Stimulated activated naive B cell treated with anti-CD40 and anti-IgM and Interleukin-4, amounts not matched to agents 10 μg/mL and 1 μg/mL and 100 μg/mL, for 72 hours (primary cell): ENCODE data around the gene ABCA1.

Experiments
- ATAC-seq, 2 donors: fragments of 150-1000 bp; cut with Tn5 transposase; replicated peaks; 2 replicates each; pipeline ENCODE4 v1.10.0; 2021; ENCODE audit warnings: moderate library complexity in 1 of 2
- DNase-seq: peaks from one replicate; pipeline ENCODE4 v3.0.0; 2021
- H3K27ac Mint-ChIP-seq: one replicate; pipeline ENCODE4 v1.8.0; 2022; ENCODE audit warnings: mild to moderate bottlenecking, mixed read lengths
- H3K27me3 Mint-ChIP-seq, 2 donors: one replicate each; pipeline ENCODE4 v1.8.0; 2022; ENCODE audit warnings: mixed read lengths in 2 of 2
- H3K36me3 Mint-ChIP-seq, 2 donors: one replicate each; pipeline ENCODE4 v1.8.0; 2022; ENCODE audit warnings: mixed read lengths in 2 of 2, mild to moderate bottlenecking in 1 of 2
- H3K4me1 Mint-ChIP-seq, 2 donors: one replicate each; pipeline ENCODE4 v1.8.0; 2022; ENCODE audit warnings: mixed read lengths in 2 of 2, mild to moderate bottlenecking in 1 of 2
- H3K4me3 Mint-ChIP-seq, 2 donors: one replicate each; pipeline ENCODE4 v1.8.0; 2022; ENCODE audit warnings: mild to moderate bottlenecking in 2 of 2, mixed read lengths in 2 of 2, moderate library complexity in 1 of 2
- H3K9me3 Mint-ChIP-seq, 2 donors: one replicate each; pipeline ENCODE4 v1.8.0; 2022; ENCODE audit warnings: mixed read lengths in 2 of 2, mild to moderate bottlenecking in 1 of 2

Gene ABCA1

GRCh38 chr9:104844710-104845109 is 83.2 kb downstream of the ABCA1 start:
- H3K4me1 Mint-ChIP-seq = peaks cover 0 to 3% of the 10 kb centered on the region in 2 donors
- no peak overlapping the region for H3K4me3 Mint-ChIP-seq
- H3K27me3 Mint-ChIP-seq = no peaks in the 10 kb centered on the region
- H3K27ac Mint-ChIP-seq = no peak overlapping the region
- DNase-seq = no peak
- peaks cover 0 to 18% of the 10 kb centered on the region in 2 donors for H3K36me3 Mint-ChIP-seq
- no peaks in the 10 kb centered on the region for H3K9me3 Mint-ChIP-seq
- ATAC-seq = no peak

GRCh38 chr9:104843644-104844240 is 84.2 kb downstream of the ABCA1 start:
- DNase-seq (no peak), ATAC-seq (no peak)
- no peak overlapping the region for H3K27ac Mint-ChIP-seq
- H3K27me3 Mint-ChIP-seq = no peaks in the 10 kb centered on the region
- no peak overlapping the region for H3K4me3 Mint-ChIP-seq
- H3K36me3 Mint-ChIP-seq = peaks cover 0 to 19% of the 10 kb centered on the region in 2 donors
- H3K9me3 Mint-ChIP-seq = no peaks in the 10 kb centered on the region
- H3K4me1 Mint-ChIP-seq = peaks cover 0 to 3% of the 10 kb centered on the region in 2 donors

- ATAC-seq (no peak), DNase-seq (no peak)
- Mint-ChIP-seq H3K27ac (no peak overlapping the region), H3K4me1 (peaks cover 0 to 3% of the 10 kb centered on the region in 2 donors), H3K27me3 (no peaks in the 10 kb centered on the region), H3K36me3 (peaks cover 0 to 21% of the 10 kb centered on the region in 2 donors), H3K9me3 (no peaks in the 10 kb centered on the region), H3K4me3 (no peak overlapping the region)
These were observed 85.3 kb downstream of the ABCA1 start for GRCh38 chr9:104842698-104843097.

GRCh38 chr9:104841601-104842141 is 86.3 kb downstream of the ABCA1 start:
- DNase-seq (no peak), ATAC-seq (no peak)
- Mint-ChIP-seq H3K36me3 (peaks cover 7 to 31% of the 10 kb centered on the region in 2 donors), H3K27ac (no peak overlapping the region), H3K4me3 (no peak overlapping the region), H3K27me3 (no peaks in the 10 kb centered on the region), H3K4me1 (peaks cover 0 to 3% of the 10 kb centered on the region in 2 donors), H3K9me3 (no peaks in the 10 kb centered on the region)

GRCh38 chr9:104838958-104839357 is 89.0 kb downstream of the ABCA1 start:
- peaks cover 5% of the 10 kb centered on the region in 2 donors for H3K4me1 Mint-ChIP-seq
- no peak for ATAC-seq
- no peaks in the 10 kb centered on the region for H3K27me3 Mint-ChIP-seq
- DNase-seq = no peak
- no peak overlapping the region for H3K27ac Mint-ChIP-seq
- H3K4me3 Mint-ChIP-seq = no peak overlapping the region
- H3K36me3 Mint-ChIP-seq = peaks cover 9 to 32% of the 10 kb centered on the region in 2 donors
- H3K9me3 Mint-ChIP-seq = no peaks in the 10 kb centered on the region

- Mint-ChIP-seq H3K9me3 (no peaks in the 10 kb centered on the region), H3K4me1 (peaks cover 2 to 5% of the 10 kb centered on the region in 2 donors), H3K27me3 (no peaks in the 10 kb centered on the region), H3K36me3 (peaks cover 14 to 33% of the 10 kb centered on the region in 2 donors), H3K4me3 (no peak overlapping the region), H3K27ac (no peak overlapping the region)
- DNase-seq (no peak), ATAC-seq (no peak)
These were observed 91.2 kb downstream of the ABCA1 start for GRCh38 chr9:104836767-104837166.

- Mint-ChIP-seq H3K36me3 (peaks cover 14 to 37% of the 10 kb centered on the region in 2 donors), H3K4me1 (peaks cover 2 to 5% of the 10 kb centered on the region in 2 donors), H3K27ac (no peak overlapping the region), H3K4me3 (no peak overlapping the region), H3K9me3 (no peaks in the 10 kb centered on the region), H3K27me3 (no peaks in the 10 kb centered on the region)
- ATAC-seq = no peak
- no peak for DNase-seq
These were observed 91.7 kb downstream of the ABCA1 start for GRCh38 chr9:104836235-104836634.

GRCh38 chr9:104835161-104835560 is 92.8 kb downstream of the ABCA1 start:
- H3K9me3 Mint-ChIP-seq = no peaks in the 10 kb centered on the region

GRCh38 chr9:104833696-104834095 is 94.3 kb downstream of the ABCA1 start:
- Mint-ChIP-seq H3K27me3 (no peaks in the 10 kb centered on the region), H3K36me3 (peaks cover 21 to 43% of the 10 kb centered on the region in 2 donors), H3K27ac (no peak overlapping the region), H3K4me1 (peaks cover 5 to 10% of the 10 kb centered on the region in 2 donors), H3K9me3 (no peaks in the 10 kb centered on the region), H3K4me3 (no peak overlapping the region)
- DNase-seq = no peak
- no peak for ATAC-seq

More at GRCh38 chr9:104835161-104835560, 92.8 kb downstream of the ABCA1 start:
- Mint-ChIP-seq H3K4me3 (no peak overlapping the region), H3K4me1 (peaks cover 2 to 6% of the 10 kb centered on the region in 2 donors), H3K27ac (peak overlapping the region; percentile 63), H3K36me3 (peaks cover 14 to 36% of the 10 kb centered on the region in 2 donors), H3K27me3 (no peaks in the 10 kb centered on the region)
- DNase-seq = no peak
- no peak for ATAC-seq

GRCh38 chr9:104831681-104832080 is 96.3 kb downstream of the ABCA1 start:
- H3K27ac Mint-ChIP-seq = no peak overlapping the region
- ATAC-seq (no peak), DNase-seq (no peak)
- no peaks in the 10 kb centered on the region for H3K9me3 Mint-ChIP-seq
- H3K27me3 Mint-ChIP-seq = no peaks in the 10 kb centered on the region
- peaks cover 5 to 10% of the 10 kb centered on the region in 2 donors for H3K4me1 Mint-ChIP-seq
- no peak overlapping the region for H3K4me3 Mint-ChIP-seq
- H3K36me3 Mint-ChIP-seq = peaks cover 18 to 37% of the 10 kb centered on the region in 2 donors

GRCh38 chr9:104826911-104827310 is 101.0 kb downstream of the ABCA1 start:
- Mint-ChIP-seq H3K27me3 (no peaks in the 10 kb centered on the region), H3K9me3 (no peaks in the 10 kb centered on the region), H3K27ac (no peak overlapping the region), H3K4me3 (no peak overlapping the region), H3K36me3 (peaks cover 28 to 49% of the 10 kb centered on the region in 2 donors), H3K4me1 (peaks cover 3 to 6% of the 10 kb centered on the region in 2 donors)
- no peak for ATAC-seq
- no peak for DNase-seq

- Mint-ChIP-seq H3K36me3 (peaks cover 28 to 43% of the 10 kb centered on the region in 2 donors), H3K4me1 (peaks cover 3 to 6% of the 10 kb centered on the region in 2 donors), H3K9me3 (no peaks in the 10 kb centered on the region), H3K4me3 (no peak overlapping the region), H3K27me3 (no peaks in the 10 kb centered on the region), H3K27ac (no peak overlapping the region)
- ATAC-seq = no peak
- DNase-seq = no peak
These were observed 101.7 kb downstream of the ABCA1 start for GRCh38 chr9:104826079-104826775.

- ATAC-seq (no peak), DNase-seq (no peak)
- Mint-ChIP-seq H3K27ac (no peak overlapping the region), H3K27me3 (no peaks in the 10 kb centered on the region), H3K9me3 (peaks cover 0 to 2% of the 10 kb centered on the region in 2 donors), H3K4me3 (no peak overlapping the region), H3K4me1 (no peaks in the 10 kb centered on the region), H3K36me3 (peaks cover 28 to 45% of the 10 kb centered on the region in 2 donors)
These were observed 107.6 kb downstream of the ABCA1 start for GRCh38 chr9:104820336-104820735.

GRCh38 chr9:104819033-104819432 is 108.9 kb downstream of the ABCA1 start:
- no peaks in the 10 kb centered on the region for H3K27me3 Mint-ChIP-seq

GRCh38 chr9:104817437-104817836 is 110.5 kb downstream of the ABCA1 start:
- peaks cover 24 to 36% of the 10 kb centered on the region in 2 donors for H3K36me3 Mint-ChIP-seq

More at GRCh38 chr9:104819033-104819432, 108.9 kb downstream of the ABCA1 start:
- Mint-ChIP-seq H3K4me3 (no peak overlapping the region), H3K36me3 (peaks cover 28 to 47% of the 10 kb centered on the region in 2 donors), H3K9me3 (peaks cover 0 to 2% of the 10 kb centered on the region in 2 donors), H3K27ac (no peak overlapping the region), H3K4me1 (no peaks in the 10 kb centered on the region)
- DNase-seq (no peak), ATAC-seq (no peak)

More at GRCh38 chr9:104817437-104817836, 110.5 kb downstream of the ABCA1 start:
- DNase-seq (no peak), ATAC-seq (no peak)
- Mint-ChIP-seq H3K4me1 (no peaks in the 10 kb centered on the region), H3K4me3 (no peak overlapping the region), H3K27me3 (no peaks in the 10 kb centered on the region), H3K9me3 (peaks cover 0 to 2% of the 10 kb centered on the region in 2 donors), H3K27ac (no peak overlapping the region)
